NK-92 treated with Interleukin-12 subunit alpha and Interleukin-12 subunit beta, amount 100 ng/mL, for 24 hours (cell line): ENCODE results near the gene PVRIG.
A peak's percentile ranks its signal among the peaks of the same experiment; 100 is the strongest.
"Not testable (repeated sequence)": the region's sequence is repeated elsewhere in the genome, so short reads cannot be mapped to it uniquely, and the experiment has no call there.

ENCODE experiments used
- DNase-seq: peaks from one replicate; lab custom pipeline; 2025; lab: John Stamatoyannopoulos, UW

Gene PVRIG

DNA sequence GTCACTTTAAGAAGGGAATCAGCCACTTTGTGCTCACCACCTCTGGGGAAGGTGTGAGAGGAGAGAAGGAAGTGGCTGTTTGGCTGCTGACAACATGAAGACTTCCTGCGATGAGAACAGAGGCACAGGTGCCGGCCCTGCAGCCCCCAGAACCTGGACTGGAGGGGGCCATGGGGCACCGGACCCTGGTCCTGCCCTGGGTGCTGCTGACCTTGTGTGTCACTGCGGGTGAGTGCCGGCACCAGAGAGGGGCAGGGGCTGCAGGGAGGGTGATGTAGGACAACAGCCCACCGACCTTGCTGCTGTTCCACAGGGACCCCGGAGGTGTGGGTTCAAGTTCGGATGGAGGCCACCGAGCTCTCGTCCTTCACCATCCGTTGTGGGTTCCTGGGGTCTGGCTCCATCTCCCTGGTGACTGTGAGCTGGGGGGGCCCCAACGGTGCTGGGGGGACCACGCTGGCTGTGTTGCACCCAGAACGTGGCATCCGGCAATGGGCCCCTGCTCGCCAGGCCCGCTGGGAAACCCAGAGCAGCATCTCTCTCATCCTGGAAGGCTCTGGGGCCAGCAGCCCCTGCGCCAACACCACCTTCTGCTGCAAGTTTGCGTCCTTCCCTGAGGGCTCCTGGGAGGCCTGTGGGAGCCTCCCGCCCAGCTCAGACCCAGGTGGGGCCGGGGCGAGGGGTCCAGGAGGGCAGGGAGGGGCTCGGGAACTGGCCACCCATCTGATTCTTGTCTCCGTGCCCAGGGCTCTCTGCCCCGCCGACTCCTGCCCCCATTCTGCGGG, at the start of gene PVRIG:
PVRIG (plus strand) TSS at position 149 of the 785 bp plus-strand sequence; CDS start at position 171, 22 bp downstream.
- DNase-seq = peak; percentile 65

GRCh38 chr7:100170101-100170897, 49.5 kb upstream of the PVRIG start:
- DNase-seq = no peak

DNA sequence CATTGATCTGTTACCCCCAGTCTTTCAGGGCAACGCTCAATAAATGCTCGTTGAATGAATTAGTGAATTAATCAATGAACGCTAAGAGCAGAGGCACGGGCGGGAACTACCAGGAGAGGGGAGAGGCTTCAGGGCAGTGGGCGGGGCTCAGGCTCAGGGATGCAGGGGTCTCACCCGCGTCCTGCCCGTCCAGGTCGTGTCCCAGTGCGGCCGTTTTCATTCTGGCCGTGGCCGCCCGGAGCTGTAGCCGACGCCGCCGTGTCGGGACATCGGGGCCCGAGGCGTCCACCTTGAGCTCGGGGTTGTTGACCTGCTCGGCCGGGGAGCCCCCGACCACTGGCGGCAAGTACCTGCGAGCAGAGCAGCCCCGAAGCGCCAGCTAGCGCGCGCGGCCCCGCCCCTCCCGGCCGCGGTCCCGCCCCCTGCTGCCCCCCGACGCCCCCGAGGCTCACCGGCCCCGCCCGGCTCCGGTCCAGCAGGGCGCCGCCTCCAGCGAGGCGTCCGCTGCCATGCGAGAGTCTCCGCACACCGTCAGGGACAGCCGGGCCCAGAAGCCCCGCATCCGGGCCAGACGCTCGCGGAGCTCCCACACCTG, 48.6 kb upstream of the PVRIG start:
- DNase-seq = no peak

DNA sequence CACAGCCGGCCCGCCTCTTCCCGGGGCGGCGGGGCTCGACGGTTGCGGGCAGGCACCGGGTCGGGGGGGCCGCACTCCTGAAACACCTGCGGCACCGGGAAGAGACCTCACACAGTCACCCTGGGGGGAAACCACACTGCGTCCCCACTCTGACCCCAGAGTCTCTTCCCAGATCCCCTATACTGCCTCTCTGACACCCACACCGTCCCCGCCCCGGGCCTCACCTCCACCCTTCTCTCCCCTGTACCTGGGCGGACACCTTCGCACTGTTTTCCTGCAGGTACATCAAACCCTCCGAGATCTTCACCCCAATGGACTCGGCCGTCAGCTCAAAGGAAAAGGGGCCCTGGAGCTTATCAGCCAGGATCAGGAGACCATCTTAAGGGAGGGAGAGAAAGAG, 47.9 kb upstream of the PVRIG start:
- no peak for DNase-seq

GRCh38 chr7:100173806-100174495, 45.8 kb upstream of the PVRIG start:
- DNase-seq = no peak

DNA sequence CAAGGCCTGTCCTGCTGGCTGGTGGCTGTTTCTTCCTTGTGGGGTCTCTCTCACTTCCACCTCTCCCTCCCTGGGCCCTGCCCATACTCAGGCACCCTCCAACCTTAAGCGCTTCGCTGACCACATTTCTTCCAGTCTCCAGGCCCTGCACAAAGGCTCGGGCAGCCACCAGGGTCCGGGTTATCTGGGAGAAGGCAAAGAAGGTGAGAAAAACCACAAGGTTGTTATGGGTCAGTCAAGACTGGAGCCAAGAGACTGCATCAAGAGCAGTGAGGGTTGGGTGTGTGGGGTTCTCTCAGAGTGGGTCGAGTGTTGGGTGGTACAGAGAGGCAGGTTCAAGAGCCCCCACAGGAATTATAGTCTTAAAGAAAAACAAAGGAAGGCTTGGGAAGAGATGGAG, 45.2 kb upstream of the PVRIG start:
- no peak for DNase-seq

DNA sequence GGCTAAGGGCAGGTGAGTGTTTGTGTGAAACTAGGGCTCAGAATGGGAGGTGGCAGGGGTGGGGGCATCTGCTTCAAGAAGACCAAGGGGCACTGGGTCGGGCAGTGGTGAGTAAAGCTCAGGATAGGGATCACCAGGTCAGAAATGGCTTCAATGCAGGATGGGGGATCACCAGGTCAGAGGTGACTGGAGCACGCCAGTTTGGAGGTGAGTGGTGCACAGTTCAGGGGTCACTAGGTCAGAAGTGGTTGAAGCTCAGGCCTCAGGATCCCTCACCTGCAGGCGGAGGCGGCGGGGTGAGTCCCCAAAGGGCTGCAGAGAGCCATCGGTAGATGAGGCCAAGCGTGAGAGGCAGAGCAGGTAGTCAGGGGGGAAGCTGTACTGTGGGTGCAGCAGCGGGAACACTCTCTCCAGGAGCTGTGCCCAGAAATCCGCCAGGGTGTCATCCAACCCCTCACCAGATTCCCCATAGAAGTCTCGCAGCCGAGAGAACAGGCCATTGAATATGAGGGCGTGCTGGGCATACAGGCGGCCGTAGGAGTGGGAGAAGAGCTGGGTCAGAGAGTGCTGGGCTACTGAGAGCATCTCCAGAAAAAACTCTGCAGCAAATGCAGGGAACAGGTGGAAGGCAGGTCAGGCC, 44.3 kb upstream of the PVRIG start:
- no peak for DNase-seq

DNA sequence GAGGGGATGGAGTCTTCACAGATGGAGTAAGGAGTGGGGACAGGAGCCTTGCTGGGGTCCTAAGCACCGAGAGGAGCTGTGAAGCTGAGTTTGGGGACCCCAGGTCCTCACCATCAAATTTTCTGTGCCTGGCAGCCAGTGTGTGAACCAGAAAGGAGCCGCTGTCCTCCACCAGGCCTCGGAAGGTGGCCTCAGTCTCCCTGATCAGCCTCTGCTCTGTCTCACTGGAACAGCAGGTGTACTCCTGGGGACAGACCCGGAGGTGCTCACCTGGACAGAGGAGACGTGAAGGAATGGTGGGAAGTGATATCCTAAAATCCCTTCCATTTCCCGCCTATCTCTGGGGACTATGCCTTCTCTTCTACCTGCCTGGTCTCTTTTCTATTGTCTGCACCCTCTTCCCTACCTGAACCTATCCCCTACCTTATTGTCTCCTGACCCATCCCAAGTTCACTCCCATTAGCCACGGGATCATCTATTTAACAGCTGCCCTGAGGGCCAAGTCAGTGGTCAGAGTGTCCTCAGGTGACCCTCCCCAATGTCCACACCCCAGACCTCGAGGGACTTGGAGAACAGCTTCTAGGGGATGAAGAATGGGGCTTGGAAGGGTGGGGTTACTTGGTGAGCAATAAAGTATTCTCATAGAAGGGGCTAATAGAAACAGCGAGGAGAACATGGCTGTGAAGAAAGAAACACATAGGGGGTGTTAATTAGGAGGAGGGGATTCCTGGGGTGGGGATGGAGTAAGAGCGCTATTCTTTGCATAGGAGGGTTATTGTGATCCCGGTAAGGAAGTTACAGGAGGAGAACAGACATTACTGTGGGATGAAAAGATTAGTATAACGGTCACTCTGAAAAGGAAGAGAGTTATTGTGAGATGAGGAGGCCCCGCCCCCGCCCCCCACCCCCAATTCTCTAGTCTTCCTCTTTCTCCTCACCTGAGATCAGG, 43.4 kb upstream of the PVRIG start:
- DNase-seq = no peak

GRCh38 chr7:100177045-100178001, 42.4 kb upstream of the PVRIG start, which contains the start of the genes GPC2 and STAG3:
Gene GPC2, minus strand, starts transcription at chr7:100177381. Its CDS starts 182 bp downstream, at chr7:100177199.
Gene STAG3, plus strand, starts transcription at chr7:100177918. Its CDS starts 2,639 bp downstream, at chr7:100180557.
- DNase-seq = no peak

- DNase-seq = not testable (repeated sequence)
Observed at GRCh38 chr7:100180084-100180483, 39.7 kb upstream of the PVRIG start.

DNA sequence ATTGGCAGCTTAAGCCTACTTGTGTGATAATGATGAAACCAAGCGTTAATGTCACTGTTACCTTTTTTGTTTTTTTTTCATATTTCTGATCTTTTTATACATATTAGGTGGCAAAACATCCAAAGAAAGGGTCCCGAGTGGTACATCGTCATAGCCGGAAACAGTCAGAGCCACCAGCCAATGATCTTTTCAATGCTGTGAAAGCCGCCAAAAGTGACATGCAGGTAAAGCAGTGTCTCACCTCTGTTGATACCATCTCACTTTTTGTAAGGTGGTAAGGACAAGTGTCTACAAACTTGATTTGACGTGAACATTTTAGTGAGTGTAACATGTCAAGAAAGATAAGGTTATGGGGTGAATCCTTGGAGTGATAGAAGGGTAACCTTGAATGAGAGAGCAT, 37.1 kb upstream of the PVRIG start:
- DNase-seq = not testable (repeated sequence)

DNA sequence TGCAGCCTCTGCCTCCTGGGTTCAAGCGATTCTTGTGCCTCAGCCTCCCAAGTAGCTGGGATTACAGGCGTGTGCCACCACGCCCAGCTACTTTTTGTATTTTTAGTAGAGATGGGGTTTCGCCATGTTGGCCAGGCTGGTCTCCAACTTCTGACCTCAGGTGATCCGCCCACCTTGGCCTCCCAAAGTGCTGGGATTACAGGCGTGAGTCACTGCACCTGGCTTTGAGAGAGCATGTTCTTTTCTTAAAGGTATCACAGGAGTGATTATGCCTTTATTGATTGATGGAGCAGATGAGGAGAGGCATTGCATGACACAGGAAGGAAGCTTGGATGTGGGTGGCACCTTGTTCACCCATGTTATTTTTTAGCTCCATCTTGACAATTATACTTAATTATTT, 36.7 kb upstream of the PVRIG start:
- DNase-seq = not testable (repeated sequence)

GRCh38 chr7:100185726-100186125, 34.0 kb upstream of the PVRIG start:
- no peak for DNase-seq

- no peak for DNase-seq
Observed at GRCh38 chr7:100189061-100189460, 30.7 kb upstream of the PVRIG start.

DNA sequence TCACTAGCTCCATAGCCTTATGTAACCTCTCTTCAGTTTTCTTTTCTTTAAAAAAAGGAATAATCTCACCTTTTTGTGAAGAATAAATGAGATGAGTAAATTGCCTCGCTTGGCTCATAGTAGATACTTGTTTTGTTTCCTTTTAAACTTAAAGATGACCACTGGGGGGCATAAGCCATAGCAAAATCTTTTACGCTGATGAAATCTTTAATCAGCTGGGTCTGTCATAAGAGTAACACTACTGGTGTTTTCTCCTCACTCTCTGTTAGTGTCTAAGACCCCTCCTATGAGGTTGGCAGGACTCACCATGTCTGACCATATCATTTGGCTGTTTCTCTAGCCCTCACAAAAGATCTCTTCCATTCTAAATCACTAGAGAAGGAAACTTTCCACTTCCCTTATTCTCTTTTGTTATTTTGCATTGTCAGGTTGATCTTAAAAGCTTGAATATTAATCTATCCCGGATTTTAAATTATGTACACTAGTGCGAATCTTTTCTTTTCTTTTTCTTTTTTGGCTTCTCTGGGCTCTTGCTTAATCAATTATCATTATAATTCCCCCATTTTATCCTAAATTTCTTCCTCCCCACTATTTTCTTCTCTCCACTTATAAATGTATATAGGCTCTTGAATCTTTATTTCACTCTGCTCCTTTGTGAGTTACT, 29.6 kb upstream of the PVRIG start:
- DNase-seq = no peak

- DNase-seq = no peak
Observed at GRCh38 chr7:100191775-100192174, 28.0 kb upstream of the PVRIG start.

- not testable (repeated sequence) for DNase-seq
Observed at GRCh38 chr7:100192281-100192862, 27.4 kb upstream of the PVRIG start.

DNA sequence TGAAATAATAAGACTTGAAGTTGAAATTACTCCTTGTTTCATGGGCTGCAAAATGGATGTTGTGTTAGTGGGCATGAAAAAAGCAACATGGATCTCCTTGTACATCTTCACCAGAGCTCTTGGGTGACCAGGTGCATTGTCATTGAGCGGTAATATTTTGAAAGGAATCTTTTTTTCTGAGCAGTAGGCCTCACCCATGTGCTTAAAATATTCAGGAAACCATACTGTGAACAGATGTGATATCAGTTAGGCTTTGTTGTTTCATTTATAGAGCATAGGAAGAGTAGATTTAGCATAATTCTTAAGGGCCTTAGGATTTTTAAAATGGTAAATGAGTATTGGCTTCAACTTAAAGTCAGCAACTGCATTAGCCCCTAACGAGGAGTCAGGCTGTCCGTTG, 26.8 kb upstream of the PVRIG start:
- no peak for DNase-seq
